NCI-H2227 treated with DMSO at 0.1 percent for 48 hours (cell line): ENCODE results near the gene CPA5.
A peak's percentile ranks its signal among the peaks of the same experiment; 100 is the strongest.
"Not testable (repeated sequence)": the region's sequence is repeated elsewhere in the genome, so short reads cannot be mapped to it uniquely, and the experiment has no call there.

ENCODE experiments used
- DNase-seq: peaks from one replicate; lab custom pipeline; 2025; lab: John Stamatoyannopoulos, UW

Gene CPA5

GRCh38 chr7:130344271-130344866 lies at the start of gene CPA5:
Gene CPA5 (plus strand): TSS chr7:130344816. CDS start chr7:130346486, 1,670 bp downstream.
- DNase-seq: no peak

- no peak for DNase-seq
Observed at GRCh38 chr7:130296221-130296951, 48.2 kb upstream of the CPA5 start.

GRCh38 chr7:130297628-130298543 lies 46.7 kb upstream of the CPA5 start:
- no peak for DNase-seq

- no peak for DNase-seq
Observed at GRCh38 chr7:130298544-130299326, 45.9 kb upstream of the CPA5 start.

- no peak for DNase-seq
Observed at GRCh38 chr7:130299866-130300265, 44.8 kb upstream of the CPA5 start.

- no peak for DNase-seq
Observed at GRCh38 chr7:130301501-130302020, 43.1 kb upstream of the CPA5 start.

GRCh38 chr7:130302649-130303048 lies 42.0 kb upstream of the CPA5 start:
- no peak for DNase-seq

GRCh38 chr7:130303127-130303526 lies 41.5 kb upstream of the CPA5 start:
- no peak for DNase-seq

- no peak for DNase-seq
Observed at GRCh38 chr7:130303551-130303950, 41.1 kb upstream of the CPA5 start.

GRCh38 chr7:130303982-130304381 lies 40.6 kb upstream of the CPA5 start:
- no peak for DNase-seq

- no peak for DNase-seq
Observed at GRCh38 chr7:130304878-130305277, 39.7 kb upstream of the CPA5 start.

- peak; percentile 94 for DNase-seq
Observed at GRCh38 chr7:130305433-130306042, 39.1 kb upstream of the CPA5 start.

GRCh38 chr7:130309986-130310385 lies 34.6 kb upstream of the CPA5 start:
- no peak for DNase-seq

- DNase-seq: no peak
Observed at GRCh38 chr7:130314305-130314704, 30.3 kb upstream of the CPA5 start.

- DNase-seq: no peak
Observed at GRCh38 chr7:130319541-130319940, 25.1 kb upstream of the CPA5 start.

- DNase-seq: not testable (repeated sequence)
Observed at GRCh38 chr7:130321542-130322229, 22.9 kb upstream of the CPA5 start.

GRCh38 chr7:130322615-130323014 lies 22.0 kb upstream of the CPA5 start:
- no peak for DNase-seq

GRCh38 chr7:130324306-130324943 lies 20.2 kb upstream of the CPA5 start:
- DNase-seq: no peak

GRCh38 chr7:130329681-130330080 lies 14.9 kb upstream of the CPA5 start:
- peak; percentile 67 for DNase-seq
